GM23248 (cell line): ENCODE measurements around the gene PEMT.

Source experiments
- EZH2 ChIP-seq: fragments of 200-600 bp; sonication (generic); IDR thresholded peaks from 2 replicates; pipeline ENCODE4 v1.6.1; 2018; ENCODE audit warnings: antibody characterized with exemption, mild to moderate bottlenecking; ENCODE audit not compliant: insufficient read depth, poor library complexity, severe bottlenecking
- EZH2phosphoT487 ChIP-seq: fragments of 200-600 bp; sonication (generic); IDR thresholded peaks from 2 replicates; pipeline ENCODE4 v1.6.1; 2018; ENCODE audit warnings: antibody characterized with exemption, moderate library complexity, mild to moderate bottlenecking, low read depth; ENCODE audit not compliant: insufficient read depth

- TF ChIP-seq EZH2: no peak
- no peak for TF ChIP-seq EZH2phosphoT487
Observed at GRCh38 chr17:17563530-17563929, 28.0 kb downstream of the PEMT start.
